ENCODE data around the gene SP4. TPM values are rescaled to one million over a fixed set of nuclear protein-coding genes. Genes with fewer than 3 reads are reported as not detected.

The SP4 gene
- polyA plus RNA-seq, 3 donors, result 1.3 to 1.8 (median 1.3) TPM

GRCh38 chr7:21429021-21429420 is 1.1 kb downstream of the SP4 start:
- peak overlapping the region in 1 of 3 experiments; percentile 96 for H3K4me3 ChIP-seq (replicated peaks in 1 of 3; ENCODE audit: low read depth in 2 of 3, low read length in 3 of 3)
- H3K27ac ChIP-seq (ENCODE audit: low read depth in 1 of 2, low read length in 2 of 2), result no peak overlapping the region
- peak overlapping the region; percentile 99 for H3K4me2 ChIP-seq (replicated peaks; ENCODE audit: extremely low read depth, low read length, poor library complexity, severe bottlenecking)
- Mint-ChIP-seq H3K36me3 (peaks cover 10 to 11% of the 10 kb centered on the region in 2 donors), H3K4me1 (peaks cover 47% of the 10 kb centered on the region), H3K9me3 (no peaks in the 10 kb centered on the region), H3K27me3 (ENCODE audit: low read depth in 3 of 3) (peaks cover 0 to 2% (median 0%) of the 10 kb centered on the region in 3 donors), H3K4me3 (peak overlapping the region; percentile 98 to 99), H3K27ac (no peak overlapping the region)
- no peak overlapping the region for H2AFZ ChIP-seq (ENCODE audit: insufficient read depth, low read depth, low read length, poor library complexity, severe bottlenecking)
- H3K9ac ChIP-seq (ENCODE audit: insufficient read depth, low read length, poor library complexity, severe bottlenecking), result no peak overlapping the region
- no peaks in the 10 kb centered on the region for H4K20me1 ChIP-seq (ENCODE audit: insufficient read depth, low read length)
- no peaks in the 10 kb centered on the region for H3K9me3 ChIP-seq (replicated peaks in 1 of 2; ENCODE audit: control insufficient read depth in 1 of 2, insufficient read depth in 1 of 2, low read length in 2 of 2)
- peaks cover 24% of the 10 kb centered on the region for H3K79me2 ChIP-seq (ENCODE audit: insufficient read depth, low read length)
- H3K36me3 ChIP-seq (replicated peaks in 1 of 2; ENCODE audit: control insufficient read depth in 1 of 2, insufficient read depth in 2 of 2, low read length in 2 of 2), result no peaks in the 10 kb centered on the region
- no peak for DNase-seq
- TF ChIP-seq CTCF (IDR thresholded peaks at IDR 0.05), result no peak
- no peaks in the 10 kb centered on the region for H3K27me3 ChIP-seq (ENCODE audit: control insufficient read depth in 2 of 2, insufficient read depth in 2 of 2, low read length in 2 of 2)
- peaks cover 17 to 35% of the 10 kb centered on the region in 2 donors for H3K4me1 ChIP-seq (ENCODE audit: control insufficient read depth in 1 of 2, insufficient read depth in 2 of 2, low read length in 2 of 2)
- intact Hi-C loops (cut with micrococcal nuclease), result loop anchor here (5.0 kb wide), 1 partner anchor 72 kb away; no protein-coding TSS in a partner anchor
- 71% methylated on average over 2 of the region's 3 CpGs for WGBS (ENCODE audit: insufficient coverage)

GRCh38 chr7:21429786-21430574 is 2.1 kb downstream of the SP4 start:
- Mint-ChIP-seq H3K27me3 (ENCODE audit: low read depth in 3 of 3) (peaks cover 0 to 2% (median 0%) of the 10 kb centered on the region in 3 donors), H3K9me3 (no peaks in the 10 kb centered on the region), H3K27ac (no peak overlapping the region), H3K4me1 (peaks cover 47% of the 10 kb centered on the region), H3K36me3 (peaks cover 10 to 11% of the 10 kb centered on the region in 2 donors), H3K4me3 (no peak overlapping the region)
- H3K9ac ChIP-seq (ENCODE audit: insufficient read depth, low read length, poor library complexity, severe bottlenecking), result no peak overlapping the region
- no peaks in the 10 kb centered on the region for H3K27me3 ChIP-seq (ENCODE audit: control insufficient read depth in 2 of 2, insufficient read depth in 2 of 2, low read length in 2 of 2)
- peaks cover 25% of the 10 kb centered on the region for H3K79me2 ChIP-seq (ENCODE audit: insufficient read depth, low read length)
- no peaks in the 10 kb centered on the region for H3K9me3 ChIP-seq (replicated peaks in 1 of 2; ENCODE audit: control insufficient read depth in 1 of 2, insufficient read depth in 1 of 2, low read length in 2 of 2)
- peaks cover 17 to 35% of the 10 kb centered on the region in 2 donors for H3K4me1 ChIP-seq (ENCODE audit: control insufficient read depth in 1 of 2, insufficient read depth in 2 of 2, low read length in 2 of 2)
- no peak overlapping the region for H3K4me3 ChIP-seq (replicated peaks in 1 of 3; ENCODE audit: low read depth in 2 of 3, low read length in 3 of 3)
- H3K4me2 ChIP-seq (replicated peaks; ENCODE audit: extremely low read depth, low read length, poor library complexity, severe bottlenecking), result no peak overlapping the region
- no peak for DNase-seq
- no peaks in the 10 kb centered on the region for H4K20me1 ChIP-seq (ENCODE audit: insufficient read depth, low read length)
- TF ChIP-seq CTCF (IDR thresholded peaks at IDR 0.05), result no peak
- H2AFZ ChIP-seq (ENCODE audit: insufficient read depth, low read depth, low read length, poor library complexity, severe bottlenecking), result no peak overlapping the region
- no peak overlapping the region for H3K27ac ChIP-seq (ENCODE audit: low read depth in 1 of 2, low read length in 2 of 2)
- H3K36me3 ChIP-seq (replicated peaks in 1 of 2; ENCODE audit: control insufficient read depth in 1 of 2, insufficient read depth in 2 of 2, low read length in 2 of 2), result no peaks in the 10 kb centered on the region
- 94% methylated on average over 8 of the region's 8 CpGs for WGBS (ENCODE audit: insufficient coverage)
- intact Hi-C loops (cut with micrococcal nuclease), result loop anchor here (5.0 kb wide), 1 partner anchor 73 kb away; no protein-coding TSS in a partner anchor
